GM21515 (cell line): ENCODE measurements around the gene TIMM8B.
"Not testable (repeated sequence)": the region's sequence is repeated elsewhere in the genome, so short reads cannot be mapped to it uniquely, and the experiment has no call there.

Experiments
- ATAC-seq: cut with Tn5 transposase; IDR thresholded peaks from one replicate; pipeline ENCODE4 v1.9.1; 2021; ENCODE audit not compliant: unreplicated experiment

Gene TIMM8B

DNA sequence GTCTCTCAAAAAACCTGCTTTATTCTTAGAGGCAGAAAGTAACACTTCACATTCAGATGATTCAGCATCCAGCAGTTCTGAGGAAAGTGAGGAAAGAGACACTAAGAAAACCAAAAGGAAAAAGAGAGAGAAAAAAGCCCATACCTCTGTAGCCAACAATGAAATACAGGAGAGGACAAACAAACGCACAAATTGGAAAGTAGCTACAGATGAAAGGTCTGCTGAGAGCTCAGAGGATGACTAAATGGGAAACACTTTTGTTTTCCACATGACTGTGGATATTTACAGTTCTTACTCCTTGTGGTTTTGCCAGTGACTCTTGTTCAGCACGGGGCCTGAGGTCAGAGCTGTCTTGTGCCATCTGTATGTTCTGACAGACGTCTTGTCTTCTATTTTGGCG lies 3.8 kb downstream of the TIMM8B start:
- no peak for ATAC-seq

DNA sequence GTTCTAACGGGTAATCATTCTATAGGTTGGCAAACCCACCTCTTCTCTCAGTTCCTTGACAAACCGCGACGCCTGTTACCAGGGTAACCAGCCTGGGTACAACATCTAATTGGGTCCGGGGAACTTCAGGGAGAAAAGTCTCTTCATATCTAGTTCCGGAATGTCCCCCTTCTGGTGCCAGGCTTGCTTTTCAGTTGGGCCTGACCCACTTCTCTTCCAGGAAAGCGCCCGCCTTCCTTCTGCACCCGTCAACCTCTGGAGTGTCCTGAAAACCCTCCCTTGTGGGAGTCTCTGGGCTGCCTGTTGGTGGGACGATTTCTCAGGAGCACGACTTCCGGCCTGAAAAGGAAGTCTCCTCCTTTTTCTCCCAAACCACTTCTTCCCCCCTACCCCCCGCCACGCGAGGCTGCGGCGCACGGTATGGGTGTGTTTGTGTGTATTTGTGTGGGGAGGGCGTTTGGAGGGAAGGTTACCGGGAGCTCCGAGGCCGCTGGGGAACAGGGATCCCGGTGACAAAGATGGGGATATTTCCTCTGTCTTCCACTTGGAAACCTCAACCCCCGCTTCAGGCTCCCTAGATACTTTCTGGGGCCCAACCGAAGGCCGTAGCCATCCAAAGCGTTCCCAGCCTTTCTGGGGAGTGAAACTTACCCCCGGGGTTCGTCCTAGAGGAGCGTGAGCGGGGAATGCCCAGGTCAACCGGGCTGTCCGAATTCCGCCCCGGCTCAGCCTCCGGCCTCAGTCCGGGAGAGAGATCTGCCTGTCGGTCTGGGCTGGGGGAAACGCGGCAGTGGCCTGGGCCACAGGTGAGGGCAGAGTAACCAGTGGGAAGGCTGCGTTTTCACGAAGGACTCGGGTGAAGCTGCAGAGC lies 12.4 kb downstream of the TIMM8B start, which contains the start of the genes NKAPD1 and PIH1D2:
Gene NKAPD1 (plus strand): TSS at position 359 of the 871 bp plus-strand sequence. CDS start 1,276 bp downstream, outside the sequence.
Gene PIH1D2 (minus strand): TSS at position 77 of the 871 bp plus-strand sequence. CDS start 843 bp downstream, outside the sequence.
- ATAC-seq: peak; percentile 87

GRCh38 chr11:112062923-112063322 lies 23.6 kb downstream of the TIMM8B start:
- ATAC-seq: no peak

DNA sequence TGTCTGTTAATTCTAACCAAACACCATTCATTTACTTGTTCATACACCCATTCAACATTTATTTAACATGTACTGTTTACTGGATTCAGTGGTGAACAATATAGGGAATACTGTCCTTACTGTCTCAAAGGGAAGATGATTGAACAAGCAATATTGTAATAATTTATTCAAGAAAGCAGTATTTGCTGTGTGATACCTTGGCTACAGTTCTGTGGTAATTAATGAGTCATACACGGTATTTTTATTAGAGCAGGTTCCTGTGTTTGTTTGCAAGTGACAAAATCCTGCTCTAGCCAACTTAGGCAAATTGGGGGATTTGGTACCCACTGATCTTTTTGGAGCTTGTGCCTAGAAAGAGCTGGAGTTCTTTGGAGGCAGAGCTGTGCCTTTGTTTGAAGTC lies 28.5 kb downstream of the TIMM8B start:
- ATAC-seq: no peak

- ATAC-seq: no peak
These were observed 29.4 kb downstream of the TIMM8B start for GRCh38 chr11:112057170-112057569.

DNA sequence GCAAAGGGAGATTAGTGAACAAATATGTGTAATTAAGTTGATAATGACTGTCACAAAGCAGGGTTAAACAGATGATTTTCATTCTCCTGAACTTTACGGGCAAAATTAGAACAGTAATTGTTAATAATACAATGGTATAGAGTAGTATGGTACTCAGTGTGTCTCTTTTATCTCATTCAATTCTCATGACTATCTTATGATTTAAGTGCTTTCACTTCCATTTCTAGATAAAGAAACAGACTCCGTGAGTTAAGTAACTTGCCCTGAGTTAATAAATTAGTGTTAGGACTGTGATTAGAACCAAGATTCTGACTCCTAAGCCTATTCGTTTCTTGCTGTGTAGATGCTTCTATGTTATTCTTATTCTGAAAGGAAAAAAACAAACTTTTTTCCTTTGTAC lies 34.8 kb downstream of the TIMM8B start:
- ATAC-seq: no peak

- ATAC-seq: peak; percentile 89
These were observed 35.8 kb downstream of the TIMM8B start for GRCh38 chr11:112050721-112051120.

- ATAC-seq: no peak
These were observed 36.8 kb downstream of the TIMM8B start for GRCh38 chr11:112049777-112050176.

- not testable (repeated sequence) for ATAC-seq
These were observed 38.3 kb downstream of the TIMM8B start for GRCh38 chr11:112048256-112048655.

- ATAC-seq: not testable (repeated sequence)
These were observed 39.9 kb downstream of the TIMM8B start for GRCh38 chr11:112046647-112047046.

GRCh38 chr11:112044961-112045360 lies 41.6 kb downstream of the TIMM8B start:
- ATAC-seq: no peak

- ATAC-seq: no peak
These were observed 43.6 kb downstream of the TIMM8B start for GRCh38 chr11:112042961-112043304.

DNA sequence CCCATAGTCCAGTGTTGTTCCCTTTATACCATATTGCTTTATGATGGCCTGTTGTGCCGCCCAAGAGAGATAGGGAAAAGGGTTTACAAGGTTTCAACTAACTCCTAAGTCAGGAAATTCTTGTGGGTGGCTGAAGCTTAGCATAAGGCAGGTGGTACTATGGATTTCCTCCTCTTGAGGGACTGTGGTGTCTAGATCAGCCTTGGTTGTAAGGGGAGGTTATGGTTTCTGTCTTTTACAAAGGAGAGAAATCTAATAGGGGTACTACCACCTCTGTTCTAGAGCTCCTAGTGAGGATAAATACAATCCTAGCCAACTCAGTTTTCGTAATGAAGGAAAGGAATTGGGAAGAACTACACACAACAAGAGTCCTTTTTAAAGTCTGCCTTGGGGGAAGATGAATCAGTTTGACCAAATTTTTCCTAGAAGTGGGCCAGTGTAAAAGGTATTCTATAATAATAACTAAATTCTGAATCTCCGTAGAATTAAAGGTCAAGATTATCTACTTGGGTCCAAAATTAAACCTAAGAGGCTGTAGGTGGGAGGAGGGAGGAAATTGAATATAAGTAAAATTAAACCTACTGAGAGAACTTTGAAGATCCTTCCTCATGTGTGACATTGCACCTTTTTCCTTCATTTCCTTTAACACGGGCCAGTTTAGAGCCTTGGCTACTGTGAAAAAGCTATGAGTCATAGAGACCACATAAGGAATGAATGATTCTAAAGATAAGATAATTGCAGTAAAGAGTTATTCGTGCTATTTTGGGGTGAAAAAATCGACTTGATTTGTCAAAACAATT lies 44.2 kb downstream of the TIMM8B start:
- ATAC-seq: no peak

DNA sequence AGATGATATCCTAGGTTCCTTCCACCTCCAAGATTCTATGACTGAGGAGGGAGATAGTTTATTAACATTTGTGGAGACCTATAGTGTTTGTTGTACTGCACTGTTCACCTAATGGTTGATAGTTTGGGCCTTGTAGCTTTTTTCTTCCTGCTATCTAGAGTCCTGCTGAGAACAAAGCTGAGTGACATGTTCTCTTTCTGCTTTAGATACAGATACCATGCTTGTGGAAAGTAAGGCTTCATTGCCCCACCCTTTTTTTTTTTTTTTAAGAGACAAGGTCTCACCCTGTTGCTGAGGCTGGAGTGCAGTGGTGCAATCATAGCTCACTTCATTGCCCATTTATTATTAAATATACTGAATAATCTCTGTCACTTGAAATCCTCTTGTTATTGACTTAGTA lies 49.0 kb downstream of the TIMM8B start:
- no peak for ATAC-seq
